ENCODE measurements around the gene CRYGN.

- TF ChIP-seq EZH2 (IDR thresholded peaks at IDR 0.05; ENCODE audit: insufficient read depth, poor library complexity, severe bottlenecking), result no peak
- no peak for TF ChIP-seq EZH2phosphoT487 (IDR thresholded peaks at IDR 0.05; ENCODE audit: insufficient read depth, low read depth)
Measured at GRCh38 chr7:151484971-151485707, 45.2 kb upstream of the CRYGN start.

Data from GM23248 (cell line).